Lung (tissue), 12 donors: ENCODE results near the gene TNFAIP3. TPM values are rescaled to one million over a fixed set of nuclear protein-coding genes. Genes with fewer than 3 reads are reported as not detected.

ENCODE experiments used
- ATAC-seq: fragments of 200-7000 bp; cut with Tn5 transposase; one replicate; pipeline ENCODE4 v1.9.1; 2020; ENCODE audit warnings: moderate number of reproducible peaks; ENCODE audit not compliant: insufficient read depth, low FRiP score
- DNase-seq, 3 donors: peaks; one replicate each; pipeline ENCODE4 v3.0.0-alpha.2; 2013 to 2017
- H3K27ac ChIP-seq, 2 donors: one replicate each; pipeline ENCODE4 v1.5.1; 2013; ENCODE audit warnings: mild to moderate bottlenecking in 2 of 2, moderate library complexity in 2 of 2, control low read depth in 1 of 2, inconsistent platforms in 1 of 2, low read depth in 1 of 2, low read length in 1 of 2
- H3K27me3 ChIP-seq, 3 donors: one replicate each; pipeline ENCODE4 v1.5.1; 2013; ENCODE audit warnings: low read length in 2 of 3; ENCODE audit not compliant: control insufficient read depth in 3 of 3, insufficient read depth in 3 of 3
- H3K36me3 ChIP-seq, 4 donors: one replicate each; pipeline ENCODE4 v1.5.1; 2013; ENCODE audit warnings: low read length in 4 of 4, mild to moderate bottlenecking in 1 of 4, moderate library complexity in 1 of 4; ENCODE audit not compliant: control insufficient read depth in 4 of 4, insufficient read depth in 4 of 4
- H3K4me1 ChIP-seq, 5 donors: one replicate each; pipeline ENCODE4 v1.5.1; 2013; ENCODE audit warnings: low read length in 5 of 5, mild to moderate bottlenecking in 2 of 5, moderate library complexity in 1 of 5; ENCODE audit not compliant: control insufficient read depth in 5 of 5, insufficient read depth in 5 of 5
- H3K4me3 ChIP-seq: one replicate; pipeline ENCODE4 v1.5.1; 2013; ENCODE audit warnings: mild to moderate bottlenecking, control low read depth, moderate library complexity
- H3K9ac ChIP-seq, 2 donors: one replicate each; pipeline ENCODE4 v1.5.1; 2013; ENCODE audit warnings: low read length in 2 of 2, control low read depth in 1 of 2; ENCODE audit not compliant: insufficient read depth in 1 of 2
- H3K9me3 ChIP-seq, 4 donors: one replicate each; pipeline ENCODE4 v1.5.1; 2013; ENCODE audit warnings: low read length in 3 of 4, mild to moderate bottlenecking in 1 of 4, moderate library complexity in 1 of 4; ENCODE audit not compliant: control insufficient read depth in 4 of 4, insufficient read depth in 3 of 4
- CTCF ChIP-seq: IDR thresholded peaks from 2 replicates; pipeline ENCODE4 v1.5.1; 2012; ENCODE audit warnings: mild to moderate bottlenecking; ENCODE audit errors: control extremely low read depth, extremely low read depth
- WGBS, 2 donors: extraction: QIAGEN DNeasy Blood & Tissue Kit; methylation state at CpG; one replicate each; pipeline ENCODE4 v1.1.7; 2013; 5-methylcytosine and 5-hydroxymethylcytosine counted together
- polyA plus RNA-seq, 2 donors: library from polyadenylated mRNA; stranded (reverse); fragments of 200-250 nt; gene quantifications; one replicate each; pipeline ENCODE4 v1.2.1, GENCODE V29; 2013
- total RNA-seq, 2 donors: library from RNA; depleted of rRNA in 1 of 2; stranded (reverse); fragments of >200 nt in 1 of 2; gene quantifications; one replicate each; pipeline ENCODE4 v1.2.1, GENCODE V29; 2014 to 2021
- donor health status: control.
- donor health status: control.
- donor health status: Bipolar disorder and iron deficiency.
- donor health status: healthy.
- donor health status: DM: yes; HTN: yes; CAD: no.

The TNFAIP3 gene
- total and polyA plus RNA-seq, 4 donors: 13.4 to 396 (median 87.5) TPM

- H3K27me3 ChIP-seq: no peaks in the 10 kb centered on the region
- DNase-seq: no peak
- H3K9me3 ChIP-seq: peaks cover 0 to 9% (median 0%) of the 10 kb centered on the region in 4 donors
- H3K4me1 ChIP-seq: no peaks in the 10 kb centered on the region
- H3K27ac ChIP-seq: no peak overlapping the region
- no peak overlapping the region for H3K9ac ChIP-seq
- 55% methylated on average over 10 of the region's 10 CpGs for WGBS, 2 donors
- no peaks in the 10 kb centered on the region for H3K36me3 ChIP-seq
- no peak for TF ChIP-seq CTCF
- no peak overlapping the region for H3K4me3 ChIP-seq
- no peak for ATAC-seq
Observed at GRCh38 chr6:137911675-137912191, 44.7 kb downstream of the TNFAIP3 start.

- H3K36me3 ChIP-seq: no peaks in the 10 kb centered on the region
- no peak for TF ChIP-seq CTCF
- H3K4me3 ChIP-seq: no peak overlapping the region
- H3K27ac ChIP-seq: no peak overlapping the region
- peaks cover 0 to 9% (median 0%) of the 10 kb centered on the region in 4 donors for H3K9me3 ChIP-seq
- ATAC-seq (no peak), DNase-seq (no peak)
- WGBS, 2 donors: 83 to 99% methylated on average over 3 of the region's 3 CpGs
- H3K4me1 ChIP-seq: no peaks in the 10 kb centered on the region
- no peak overlapping the region for H3K9ac ChIP-seq
- H3K27me3 ChIP-seq: no peaks in the 10 kb centered on the region
Observed at GRCh38 chr6:137912813-137913212, 45.8 kb downstream of the TNFAIP3 start.

- 81% methylated on average over 3 of the region's 3 CpGs for WGBS, 2 donors
- Histone ChIP-seq H3K36me3 (no peaks in the 10 kb centered on the region), H3K27me3 (no peaks in the 10 kb centered on the region), H3K9ac (no peak overlapping the region), H3K9me3 (peaks cover 0 to 9% (median 0%) of the 10 kb centered on the region in 4 donors), H3K4me1 (no peaks in the 10 kb centered on the region), H3K4me3 (no peak overlapping the region), H3K27ac (no peak overlapping the region)
- no peak for ATAC-seq
- TF ChIP-seq CTCF: no peak
- no peak for DNase-seq
Observed at GRCh38 chr6:137913434-137913833, 46.4 kb downstream of the TNFAIP3 start.

GRCh38 chr6:137913996-137914529, 47.0 kb downstream of the TNFAIP3 start:
- Histone ChIP-seq H3K9me3 (peaks cover 0 to 9% (median 0%) of the 10 kb centered on the region in 4 donors), H3K4me1 (no peaks in the 10 kb centered on the region), H3K27me3 (no peaks in the 10 kb centered on the region), H3K4me3 (no peak overlapping the region), H3K27ac (no peak overlapping the region), H3K9ac (no peak overlapping the region), H3K36me3 (no peaks in the 10 kb centered on the region)
- DNase-seq (no peak), ATAC-seq (no peak)
- TF ChIP-seq CTCF: no peak
